GM23248 (cell line): Measurements from ENCODE around the gene STK32A. TPM values are rescaled to one million over a fixed set of nuclear protein-coding genes. Genes with fewer than 3 reads are reported as not detected.

Experiments used
- DNase-seq: peaks from one replicate; pipeline ENCODE4 v3.0.0-alpha.2; 2015
- H2AFZ ChIP-seq: fragments of 200-600 bp; sonication (generic); 2 replicates; pipeline ENCODE4 v1.6.1; 2016; ENCODE audit warnings: antibody characterized with exemption
- H3F3A ChIP-seq: fragments of 200-600 bp; sonication (generic); 2 replicates; pipeline ENCODE4 v1.6.1; 2016; ENCODE audit warnings: mild to moderate bottlenecking, antibody characterized with exemption, mixed run types; ENCODE audit not compliant: insufficient read depth
- H3K27ac ChIP-seq: fragments of 200-600 bp; sonication (generic); 2 replicates; pipeline ENCODE4 v1.5.1; 2016; ENCODE audit warnings: mild to moderate bottlenecking
- H3K27me3 ChIP-seq: fragments of 200-600 bp; sonication (generic); replicated peaks from 2 replicates; pipeline ENCODE4 v1.6.1; 2016; ENCODE audit warnings: mild to moderate bottlenecking; ENCODE audit not compliant: insufficient read depth
- H3K36me3 ChIP-seq: fragments of 200-600 bp; sonication (generic); 2 replicates; pipeline ENCODE4 v1.6.1; 2016; ENCODE audit warnings: low read depth, mild to moderate bottlenecking
- H3K4me1 ChIP-seq: fragments of 200-600 bp; sonication (generic); 2 replicates; pipeline ENCODE4 v1.6.1; 2016; ENCODE audit warnings: mild to moderate bottlenecking; ENCODE audit not compliant: insufficient read depth
- H3K4me2 ChIP-seq: fragments of 200-600 bp; sonication (generic); one replicate; pipeline ENCODE4 v1.6.1; 2016; ENCODE audit warnings: mild to moderate bottlenecking; ENCODE audit not compliant: unreplicated experiment
- H3K4me3 ChIP-seq: fragments of 200-600 bp; sonication (generic); 2 replicates; pipeline ENCODE4 v1.5.1; 2016; ENCODE audit warnings: mild to moderate bottlenecking
- H3K79me2 ChIP-seq: fragments of 200-600 bp; sonication (generic); 2 replicates; pipeline ENCODE4 v1.6.1; 2016; ENCODE audit warnings: mild to moderate bottlenecking; ENCODE audit not compliant: insufficient read depth
- H3K9ac ChIP-seq: fragments of 200-600 bp; sonication (generic); 2 replicates; pipeline ENCODE4 v1.6.1; 2016; ENCODE audit warnings: mild to moderate bottlenecking
- H3K9me2 ChIP-seq: fragments of 200-600 bp; sonication (generic); 2 replicates; pipeline ENCODE4 v1.6.1; 2016; ENCODE audit warnings: mixed run types, mild to moderate bottlenecking, moderate library complexity; ENCODE audit not compliant: insufficient read depth
- H3K9me3 ChIP-seq: fragments of 200-600 bp; sonication (generic); one replicate; pipeline ENCODE4 v1.6.1; 2017; ENCODE audit warnings: low read depth
- H4K20me1 ChIP-seq: fragments of 200-600 bp; sonication (generic); 2 replicates; pipeline ENCODE4 v1.6.0; 2016; ENCODE audit not compliant: insufficient read depth
- EZH2 ChIP-seq: fragments of 200-600 bp; sonication (generic); IDR thresholded peaks from 2 replicates; pipeline ENCODE4 v1.6.1; 2018; ENCODE audit warnings: antibody characterized with exemption, mild to moderate bottlenecking; ENCODE audit not compliant: insufficient read depth, poor library complexity, severe bottlenecking
- EZH2phosphoT487 ChIP-seq: fragments of 200-600 bp; sonication (generic); IDR thresholded peaks from 2 replicates; pipeline ENCODE4 v1.6.1; 2018; ENCODE audit warnings: antibody characterized with exemption, moderate library complexity, mild to moderate bottlenecking, low read depth; ENCODE audit not compliant: insufficient read depth
- WGBS, 2 experiments: methylation state at CpG; one replicate each; pipeline ENCODE4 v1.1.6; 2015 to 2017; ENCODE audit warnings: low lambda C conversion rate in 2 of 2, low coverage in 1 of 2; ENCODE audit errors: missing lambda C conversion rate in 2 of 2; 5-methylcytosine and 5-hydroxymethylcytosine counted together
- in situ Hi-C: fragments of 300-500 bp; cut with MboI; formaldehyde crosslinking; loops from 2 replicates; pipeline ENCODE4 v1.15.0; 2020
- polyA plus RNA-seq: library from polyadenylated mRNA; unstranded; fragments of >200 nt; fragmentation: Nextera tagmentation; extraction: Ambion mirVana; gene quantifications from 2 replicates; pipeline ENCODE4 v1.2.1, GENCODE V29; 2016
- total RNA-seq: library from RNA; depleted of rRNA; stranded (reverse); fragments of >200 nt; shearing (Covaris generic); gene quantifications from 2 replicates; pipeline ENCODE4 v1.2.3, GENCODE V29; 2014

The STK32A gene
- total and polyA plus RNA-seq, 2 experiments from 2014 or later = 1.3 to 1.5 TPM

DNA sequence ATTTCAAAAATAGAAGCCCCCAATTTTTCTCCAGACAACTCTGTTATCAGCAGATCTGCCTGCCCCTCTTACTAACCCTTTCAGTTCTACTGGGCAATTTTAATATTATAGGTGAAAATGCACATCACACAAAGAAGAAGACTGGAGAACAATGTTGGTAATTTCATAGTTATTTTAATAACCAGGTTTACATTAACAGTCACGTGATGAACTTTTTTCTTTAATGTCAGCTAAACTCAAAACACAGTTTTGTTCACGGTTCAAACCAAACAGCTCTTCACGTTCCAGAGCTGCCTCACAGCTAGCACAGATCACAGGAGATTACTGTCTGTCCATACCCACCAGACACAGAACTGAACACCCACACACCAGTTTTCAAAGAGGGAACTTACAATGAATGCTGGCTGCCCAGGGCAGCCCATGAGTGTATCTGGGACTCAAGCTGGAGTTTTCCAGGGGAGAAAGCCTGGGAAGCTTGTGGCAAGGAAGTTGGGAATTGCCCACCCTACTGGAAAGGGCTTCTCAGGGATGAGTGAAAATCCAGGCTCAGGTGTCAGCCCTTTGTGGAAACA is 155.9 kb downstream of the STK32A start:
- Histone ChIP-seq H3K27me3 (no peaks in the 10 kb centered on the region), H3K4me2 (no peak overlapping the region), H3K4me1 (no peaks in the 10 kb centered on the region; the same call in 1 of the 2 replicates), H3F3A (peaks cover 3% of the 10 kb centered on the region), H4K20me1 (no peaks in the 10 kb centered on the region), H3K9ac (no peak overlapping the region), H2AFZ (no peak overlapping the region), H3K9me2 (no peaks in the 10 kb centered on the region), H3K27ac (no peak overlapping the region), H3K9me3 (no peaks in the 10 kb centered on the region), H3K4me3 (no peak overlapping the region), H3K79me2 (no peaks in the 10 kb centered on the region), H3K36me3 (no peaks in the 10 kb centered on the region)
- DNase-seq = no peak
- TF ChIP-seq EZH2 (no peak), EZH2phosphoT487 (no peak)
- WGBS, 2 experiments = 97% methylated on average over 3 of the region's 3 CpGs
- in situ Hi-C loops = loop anchor here (10.0 kb wide), 1 partner anchor 164 kb away; no protein-coding TSS in a partner anchor

DNA sequence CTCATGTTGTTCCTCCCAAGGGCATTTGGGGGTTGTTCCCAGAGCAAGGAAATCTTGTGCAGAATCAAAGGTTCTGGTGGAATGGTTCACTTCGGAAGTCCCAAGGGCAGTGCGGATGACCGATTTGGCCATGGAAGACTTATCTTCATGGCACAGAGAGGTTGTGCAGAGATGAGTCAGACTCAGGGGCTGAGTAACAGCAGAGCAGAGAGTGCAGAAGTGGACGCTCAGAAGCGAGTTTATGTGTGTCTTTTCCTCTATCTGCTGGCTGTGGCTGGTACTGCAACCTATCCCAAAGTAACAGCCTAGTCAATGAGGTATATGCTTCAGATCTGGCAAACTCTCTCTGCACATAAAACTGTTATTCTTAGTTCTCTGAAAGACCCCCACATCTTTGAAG is 157.0 kb downstream of the STK32A start:
- no peaks in the 10 kb centered on the region for H3K36me3 ChIP-seq
- peak; percentile 94 for DNase-seq
- TF ChIP-seq EZH2 (no peak), EZH2phosphoT487 (no peak)
- no peak overlapping the region for H3K4me3 ChIP-seq
- in situ Hi-C loops = loop anchor here (10.0 kb wide), 1 partner anchor 163 kb away; no protein-coding TSS in a partner anchor
- H3K27ac ChIP-seq = no peak overlapping the region
- H3K9ac ChIP-seq = no peak overlapping the region
- no peaks in the 10 kb centered on the region for H3K9me3 ChIP-seq
- H2AFZ ChIP-seq = no peak overlapping the region
- H3K4me1 ChIP-seq = no peaks in the 10 kb centered on the region
- H3F3A ChIP-seq = peaks cover 3% of the 10 kb centered on the region
- WGBS, 2 experiments = 40 to 47% methylated on average over 5 of the region's 5 CpGs
- no peaks in the 10 kb centered on the region for H3K79me2 ChIP-seq
- no peaks in the 10 kb centered on the region for H3K9me2 ChIP-seq
- no peaks in the 10 kb centered on the region for H3K27me3 ChIP-seq
- H3K4me2 ChIP-seq = no peak overlapping the region
- H4K20me1 ChIP-seq = no peaks in the 10 kb centered on the region

DNA sequence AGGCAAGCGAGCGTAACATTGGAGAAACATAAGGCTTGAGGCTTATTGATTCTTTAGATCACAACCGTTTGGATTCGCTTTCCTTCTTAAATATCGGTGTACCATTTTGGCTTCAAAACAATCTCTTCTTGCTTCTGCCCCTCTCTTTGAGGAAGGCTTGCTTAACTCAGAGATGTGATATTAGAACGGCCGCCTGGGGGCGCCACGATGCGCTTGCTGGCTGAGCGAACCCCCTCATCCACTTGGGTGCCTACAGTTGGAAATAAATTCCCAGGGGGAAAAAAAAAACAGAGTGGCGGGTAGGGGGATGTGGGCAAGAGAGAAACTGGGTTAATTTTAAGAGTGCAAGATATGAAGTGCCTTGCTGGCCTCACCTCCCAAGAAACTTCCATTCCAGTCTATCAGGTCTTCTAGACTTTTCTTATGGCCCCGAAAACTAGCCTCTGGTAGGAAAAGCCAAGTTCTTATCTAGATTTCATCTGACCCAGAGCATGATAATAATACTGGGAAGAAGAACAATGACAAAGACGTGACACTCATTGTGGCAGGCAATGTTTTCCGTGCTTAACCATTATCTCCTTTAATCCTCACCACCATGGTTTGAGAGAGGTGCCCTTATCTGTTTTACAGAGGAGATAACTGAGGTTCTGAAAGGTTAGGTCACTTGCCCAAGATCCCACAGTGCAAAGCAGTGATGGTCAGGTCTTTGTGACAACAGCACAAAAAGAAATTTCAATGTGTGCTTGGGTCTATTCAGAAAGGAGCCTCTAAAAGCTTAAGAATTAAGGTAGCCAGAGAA is 159.2 kb downstream of the STK32A start:
- H3K4me2 ChIP-seq = no peak overlapping the region
- no peak overlapping the region for H2AFZ ChIP-seq
- no peaks in the 10 kb centered on the region for H4K20me1 ChIP-seq
- no peak overlapping the region for H3K4me3 ChIP-seq
- WGBS, 2 experiments = 76 to 81% methylated on average over 15 of the region's 15 CpGs
- H3F3A ChIP-seq = peaks cover 3% of the 10 kb centered on the region
- H3K79me2 ChIP-seq = no peaks in the 10 kb centered on the region
- no peaks in the 10 kb centered on the region for H3K27me3 ChIP-seq
- peaks cover 3% of the 10 kb centered on the region; the same call in 1 of the 2 replicates for H3K36me3 ChIP-seq
- no peak for DNase-seq
- H3K27ac ChIP-seq = no peak overlapping the region
- no peak overlapping the region for H3K9ac ChIP-seq
- no peaks in the 10 kb centered on the region for H3K9me2 ChIP-seq
- in situ Hi-C loops = loop anchor here (10.0 kb wide), 1 partner anchor 161 kb away; no protein-coding TSS in a partner anchor
- H3K4me1 ChIP-seq = no peaks in the 10 kb centered on the region
- no peaks in the 10 kb centered on the region for H3K9me3 ChIP-seq
- TF ChIP-seq EZH2phosphoT487 (no peak), EZH2 (no peak)

DNA sequence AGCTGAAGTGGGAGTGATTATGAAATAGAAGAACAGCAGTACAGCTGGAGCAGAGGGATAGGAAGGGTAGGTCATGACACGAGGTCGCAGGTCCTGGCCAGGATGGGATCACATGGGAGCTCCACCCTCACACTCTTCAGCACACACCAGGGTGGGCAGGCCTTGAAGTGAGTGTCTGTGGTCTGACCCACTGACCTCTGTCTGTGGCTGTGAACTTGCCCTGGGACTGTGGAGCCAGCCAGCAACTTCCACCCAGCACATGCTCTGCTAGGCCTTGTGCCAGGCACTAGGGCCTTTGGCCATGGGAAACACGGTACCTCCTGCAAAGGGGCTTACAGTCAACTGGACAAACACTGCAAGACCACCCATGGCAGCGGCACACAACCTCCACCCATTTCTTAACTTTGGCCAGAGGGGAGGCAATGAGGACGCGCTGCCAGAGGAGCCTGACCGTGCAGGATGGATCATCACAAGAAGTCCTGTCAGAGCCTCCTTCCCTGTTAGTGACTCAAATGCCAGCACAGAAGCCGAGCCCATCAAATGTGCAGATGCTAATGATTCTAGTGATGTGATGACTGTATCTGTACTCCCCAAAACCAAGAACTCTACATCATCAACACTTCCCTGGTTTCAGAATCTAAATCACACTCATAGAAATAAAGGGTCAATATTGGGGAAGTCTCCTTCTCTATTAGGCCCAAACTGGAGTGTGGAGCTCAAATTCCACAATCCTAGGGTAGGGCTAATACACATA is 161.4 kb downstream of the STK32A start:
- peaks cover 3% of the 10 kb centered on the region for H3F3A ChIP-seq
- H3K9me3 ChIP-seq = no peaks in the 10 kb centered on the region
- H2AFZ ChIP-seq = no peak overlapping the region
- no peaks in the 10 kb centered on the region for H3K79me2 ChIP-seq
- peaks cover 8% of the 10 kb centered on the region; the same call in 1 of the 2 replicates for H3K4me1 ChIP-seq
- no peak overlapping the region for H3K4me3 ChIP-seq
- H3K4me2 ChIP-seq = no peak overlapping the region
- no peaks in the 10 kb centered on the region for H4K20me1 ChIP-seq
- H3K9ac ChIP-seq = no peak overlapping the region
- peaks cover 3% of the 10 kb centered on the region; the same call in 1 of the 2 replicates for H3K36me3 ChIP-seq
- in situ Hi-C loops = loop anchor here (10.0 kb wide), 1 partner anchor 159 kb away; no protein-coding TSS in a partner anchor
- no peaks in the 10 kb centered on the region for H3K27me3 ChIP-seq
- no peaks in the 10 kb centered on the region for H3K9me2 ChIP-seq
- peak; percentile 36 for DNase-seq
- no peak for TF ChIP-seq EZH2
- TF ChIP-seq EZH2phosphoT487 = no peak
- 46 to 58% methylated on average over 8 of the region's 8 CpGs for WGBS, 2 experiments
- H3K27ac ChIP-seq = no peak overlapping the region
